ENCODE measurements around the gene ADM5.

ADM5 gene

GRCh38 chr19:49658566-49659442, 30.6 kb upstream of the ADM5 start:
- no peak for DNase-seq (ENCODE audit: low spot score)

- DNase-seq (ENCODE audit: low spot score): no peak
Observed at GRCh38 chr19:49660338-49660961, 28.9 kb upstream of the ADM5 start.

- DNase-seq (ENCODE audit: low spot score): no peak
Observed at GRCh38 chr19:49662011-49662410, 27.4 kb upstream of the ADM5 start.

GRCh38 chr19:49663224-49663623, 26.2 kb upstream of the ADM5 start:
- no peak for DNase-seq (ENCODE audit: low spot score)

- DNase-seq (ENCODE audit: low spot score): peak; percentile 88
Observed at GRCh38 chr19:49664171-49665035, 25.0 kb upstream of the ADM5 start.

- no peak for DNase-seq (ENCODE audit: low spot score)
Observed at GRCh38 chr19:49665036-49665350, 24.4 kb upstream of the ADM5 start.

GRCh38 chr19:49665351-49666119, 23.9 kb upstream of the ADM5 start, which contains the start of the genes BCL2L12 and IRF3:
BCL2L12 (plus strand) TSS chr19:49665933; CDS start chr19:49666693, 760 bp downstream.
IRF3 (minus strand) TSS chr19:49665857; CDS start chr19:49664838, 1,019 bp downstream.
- peak; percentile 99 for DNase-seq (ENCODE audit: low spot score)

- no peak for DNase-seq (ENCODE audit: low spot score)
Observed at GRCh38 chr19:49666120-49666444, 23.3 kb upstream of the ADM5 start.

GRCh38 chr19:49667473-49667872, 21.9 kb upstream of the ADM5 start:
- no peak for DNase-seq (ENCODE audit: low spot score)

GRCh38 chr19:49669516-49669915, 19.9 kb upstream of the ADM5 start:
- DNase-seq (ENCODE audit: low spot score): no peak

- DNase-seq (ENCODE audit: low spot score): peak; percentile 78
Observed at GRCh38 chr19:49672131-49672919, 17.1 kb upstream of the ADM5 start.

GRCh38 chr19:49676136-49676783, 13.1 kb upstream of the ADM5 start:
- DNase-seq (ENCODE audit: low spot score): no peak

- peak; percentile 100 for DNase-seq (ENCODE audit: low spot score)
Observed at GRCh38 chr19:49676784-49677230, 12.6 kb upstream of the ADM5 start.

- peak; percentile 23 for DNase-seq (ENCODE audit: low spot score)
Observed at GRCh38 chr19:49677231-49677900, 12.0 kb upstream of the ADM5 start, which contains the start of gene PRMT1. PRMT1 (plus strand) TSS chr19:49677271; CDS start chr19:49677281, 10 bp downstream.

- peak; percentile 79 for DNase-seq (ENCODE audit: low spot score)
Observed at GRCh38 chr19:49677901-49678674, 11.3 kb upstream of the ADM5 start.

GRCh38 chr19:49678985-49679770, 10.2 kb upstream of the ADM5 start:
- DNase-seq (ENCODE audit: low spot score): no peak

GRCh38 chr19:49679771-49680413, 9.5 kb upstream of the ADM5 start:
- DNase-seq (ENCODE audit: low spot score): no peak

Data from CD4-positive, alpha-beta T cell treated with Interleukin-15 for 4 hours (primary cell).